Activated T-cell treated with anti-CD3 and anti-CD28 coated beads for 4 hours (primary cell): Measurements from ENCODE around the gene ACBD4.

ENCODE experiments used
- DNase-seq: peaks from one replicate; pipeline ENCODE4 v3.0.0-alpha.2; 2020

Gene ACBD4

GRCh38 chr17:45138911-45139532 is 3.5 kb downstream of the ACBD4 start:
- no peak for DNase-seq

DNA sequence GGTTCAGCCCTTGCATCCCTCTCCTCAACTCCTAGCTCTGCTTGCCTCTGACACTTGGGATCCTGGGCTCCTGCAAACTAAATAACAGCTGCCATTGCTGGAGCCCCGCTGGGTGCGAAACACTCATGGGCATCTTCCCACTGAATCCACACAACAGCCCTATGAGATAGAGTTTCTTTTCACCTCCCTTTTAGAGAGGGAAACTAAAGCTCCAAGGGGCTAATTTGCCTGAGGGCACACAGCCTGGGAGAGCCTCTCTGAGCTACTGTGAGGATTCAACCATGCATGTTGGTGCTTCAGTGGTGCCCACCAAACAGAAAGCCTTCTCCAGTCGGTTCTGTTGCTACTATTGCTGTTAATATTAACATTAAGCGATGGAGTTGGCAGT is 4.0 kb downstream of the ACBD4 start:
- DNase-seq = no peak

GRCh38 chr17:45143094-45143670 is 7.7 kb downstream of the ACBD4 start:
- DNase-seq = no peak

GRCh38 chr17:45143767-45144198 is 8.3 kb downstream of the ACBD4 start:
- DNase-seq = peak; percentile 27

DNA sequence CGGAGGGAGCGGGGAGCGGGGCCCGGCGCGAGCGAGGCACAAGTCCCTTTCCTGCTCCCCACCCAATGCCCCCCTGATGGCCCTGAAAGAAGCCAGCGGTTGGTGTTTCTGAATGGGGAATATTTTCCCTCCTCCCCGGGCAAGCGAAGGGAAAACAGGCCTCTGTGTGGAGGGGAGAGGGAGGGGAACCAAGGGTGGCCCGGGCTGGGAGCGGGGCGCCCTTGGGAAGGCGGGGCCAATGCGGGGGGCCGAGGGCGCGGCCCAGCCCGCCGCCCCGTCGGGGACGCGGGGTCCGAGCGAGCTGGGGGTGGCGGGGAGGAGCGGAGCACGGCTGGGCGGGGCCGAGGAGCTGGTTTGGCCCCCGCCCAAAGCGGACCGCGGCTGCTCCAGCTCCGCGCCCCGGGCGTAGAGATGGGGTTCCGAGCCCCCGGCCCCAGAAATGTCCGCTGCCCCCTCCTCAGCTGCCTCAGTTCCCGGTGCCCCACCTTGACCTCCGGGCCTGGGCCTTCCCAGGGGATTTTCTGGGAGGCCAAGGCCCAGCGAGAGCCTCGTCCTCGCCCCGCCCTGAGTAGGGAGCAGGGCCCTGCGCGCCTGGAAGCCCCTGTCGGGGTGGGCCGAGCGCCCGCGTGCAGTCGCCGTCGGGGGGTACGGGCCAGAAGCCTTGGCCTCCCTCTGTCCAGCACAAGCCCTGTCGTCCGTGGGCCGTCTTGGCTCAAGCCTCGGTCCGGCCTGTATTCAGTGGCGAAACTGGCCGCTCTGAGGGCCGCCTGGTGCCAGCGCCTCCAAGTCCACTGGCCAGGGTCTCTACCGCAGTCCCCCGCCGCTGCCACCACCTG is 8.9 kb downstream of the ACBD4 start:
- DNase-seq = no peak

DNA sequence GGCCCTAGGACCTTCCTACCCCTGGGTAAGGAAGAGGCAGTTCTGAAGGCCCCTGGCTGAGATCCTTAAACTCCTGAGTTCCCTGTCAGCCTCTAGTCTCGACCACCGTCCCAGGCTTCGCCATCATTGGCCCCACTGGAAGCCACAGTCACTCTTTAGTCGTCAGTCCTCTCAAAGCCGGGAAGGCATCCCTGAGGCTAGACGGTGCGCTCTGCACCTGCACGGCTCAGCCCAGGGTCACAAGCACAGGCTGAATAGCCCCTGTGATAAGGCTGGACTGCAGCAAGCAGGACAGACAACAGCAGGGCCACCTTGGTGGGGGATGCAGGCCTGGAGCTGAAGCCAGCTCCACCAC is 9.5 kb downstream of the ACBD4 start:
- no peak for DNase-seq

GRCh38 chr17:45146166-45146565 is 10.7 kb downstream of the ACBD4 start:
- no peak for DNase-seq

- DNase-seq = no peak
These were observed 11.1 kb downstream of the ACBD4 start for GRCh38 chr17:45146592-45146889.

DNA sequence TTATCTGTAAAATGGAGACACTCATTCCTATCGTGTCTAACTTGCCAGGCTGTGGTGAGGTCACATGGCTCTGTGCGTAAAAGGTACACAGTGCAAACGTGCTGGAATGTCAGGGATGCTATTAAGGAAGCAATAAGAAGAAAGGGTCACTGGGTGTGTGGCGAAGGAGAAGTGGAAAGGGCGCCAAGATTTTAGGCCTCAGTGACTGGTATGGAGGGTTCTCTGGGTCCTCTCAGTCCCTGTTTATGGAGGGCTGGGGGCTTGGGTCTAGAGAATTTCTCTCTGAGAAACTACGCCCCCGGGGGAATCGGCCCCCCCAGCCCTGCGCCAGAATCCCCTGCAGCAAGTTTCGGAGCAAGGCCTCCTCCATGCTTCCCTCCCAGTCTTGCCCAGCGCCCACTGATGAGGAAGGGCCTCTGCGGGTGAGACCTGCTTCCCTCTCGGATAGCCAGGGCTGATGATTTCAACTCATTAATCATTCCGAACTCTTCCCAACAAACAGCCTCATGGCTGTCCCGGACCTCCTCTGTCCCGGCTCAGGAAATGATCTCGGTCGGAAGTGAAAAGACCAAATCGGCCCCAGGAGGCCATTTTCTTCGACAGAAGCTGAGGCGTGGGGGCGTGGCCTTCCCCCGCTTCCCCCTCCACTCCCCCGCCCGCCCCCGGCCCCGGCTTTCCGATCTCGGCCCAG is 11.5 kb downstream of the ACBD4 start:
- no peak for DNase-seq

DNA sequence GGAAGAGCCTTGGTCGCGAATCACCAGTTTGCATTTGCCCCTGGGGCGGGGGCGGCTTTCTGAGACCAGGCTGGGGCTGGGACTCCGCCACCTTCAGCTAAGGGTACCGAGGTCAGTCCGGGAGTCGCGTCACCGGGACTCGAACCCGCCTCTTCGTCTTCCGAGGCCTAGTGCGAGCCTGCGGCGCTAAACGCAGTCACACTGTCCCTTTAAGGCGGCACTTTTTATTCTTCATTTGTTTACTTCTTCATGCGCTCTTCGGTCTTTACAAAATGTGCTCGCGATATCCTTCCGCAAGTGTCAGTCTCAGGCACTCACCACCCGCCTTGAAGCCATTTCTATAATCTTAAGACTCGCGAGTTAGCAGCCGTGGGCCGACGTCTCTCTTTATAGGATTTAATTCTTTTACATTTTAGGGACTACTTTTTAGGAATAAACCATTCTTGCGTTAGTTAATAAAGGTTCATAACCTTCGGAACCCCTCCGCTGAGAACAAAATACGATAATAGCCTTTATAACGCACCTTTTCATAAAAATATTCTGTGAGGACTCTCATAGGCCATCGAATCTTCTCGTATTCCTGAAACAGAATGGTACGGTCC is 12.2 kb downstream of the ACBD4 start:
- peak; percentile 67 for DNase-seq

- DNase-seq = peak; percentile 99
These were observed 12.9 kb downstream of the ACBD4 start, which contains the start of gene HEXIM1 for GRCh38 chr17:45148183-45149036. Gene HEXIM1, plus strand, starts transcription at chr17:45148475. Its CDS starts 716 bp downstream, at chr17:45149191.

GRCh38 chr17:45149037-45149668 is 13.7 kb downstream of the ACBD4 start:
- peak; percentile 58 for DNase-seq

DNA sequence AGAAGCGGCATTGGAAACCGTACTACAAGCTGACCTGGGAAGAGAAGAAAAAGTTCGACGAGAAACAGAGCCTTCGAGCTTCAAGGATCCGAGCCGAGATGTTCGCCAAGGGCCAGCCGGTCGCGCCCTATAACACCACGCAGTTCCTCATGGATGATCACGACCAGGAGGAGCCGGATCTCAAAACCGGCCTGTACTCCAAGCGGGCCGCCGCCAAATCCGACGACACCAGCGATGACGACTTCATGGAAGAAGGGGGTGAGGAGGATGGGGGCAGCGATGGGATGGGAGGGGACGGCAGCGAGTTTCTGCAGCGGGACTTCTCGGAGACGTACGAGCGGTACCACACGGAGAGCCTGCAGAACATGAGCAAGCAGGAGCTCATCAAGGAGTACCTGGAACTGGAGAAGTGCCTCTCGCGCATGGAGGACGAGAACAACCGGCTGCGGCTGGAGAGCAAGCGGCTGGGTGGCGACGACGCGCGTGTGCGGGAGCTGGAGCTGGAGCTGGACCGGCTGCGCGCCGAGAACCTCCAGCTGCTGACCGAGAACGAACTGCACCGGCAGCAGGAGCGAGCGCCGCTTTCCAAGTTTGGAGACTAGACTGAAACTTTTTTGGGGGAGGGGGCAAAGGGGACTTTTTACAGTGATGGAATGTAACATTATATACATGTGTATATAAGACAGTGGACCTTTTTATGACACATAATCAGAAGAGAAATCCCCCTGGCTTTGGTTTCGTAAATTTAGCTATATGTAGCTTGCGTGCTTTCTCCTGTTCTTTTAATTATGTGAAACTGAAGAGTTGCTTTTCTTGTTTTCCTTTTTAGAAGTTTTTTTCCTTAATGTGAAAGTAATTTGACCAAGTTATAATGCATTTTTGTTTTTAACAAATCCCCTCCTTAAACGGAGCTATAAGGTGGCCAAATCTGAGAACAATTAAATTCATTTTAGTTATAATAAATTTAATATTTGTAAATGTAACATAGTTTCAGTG is 14.5 kb downstream of the ACBD4 start:
- no peak for DNase-seq

DNA sequence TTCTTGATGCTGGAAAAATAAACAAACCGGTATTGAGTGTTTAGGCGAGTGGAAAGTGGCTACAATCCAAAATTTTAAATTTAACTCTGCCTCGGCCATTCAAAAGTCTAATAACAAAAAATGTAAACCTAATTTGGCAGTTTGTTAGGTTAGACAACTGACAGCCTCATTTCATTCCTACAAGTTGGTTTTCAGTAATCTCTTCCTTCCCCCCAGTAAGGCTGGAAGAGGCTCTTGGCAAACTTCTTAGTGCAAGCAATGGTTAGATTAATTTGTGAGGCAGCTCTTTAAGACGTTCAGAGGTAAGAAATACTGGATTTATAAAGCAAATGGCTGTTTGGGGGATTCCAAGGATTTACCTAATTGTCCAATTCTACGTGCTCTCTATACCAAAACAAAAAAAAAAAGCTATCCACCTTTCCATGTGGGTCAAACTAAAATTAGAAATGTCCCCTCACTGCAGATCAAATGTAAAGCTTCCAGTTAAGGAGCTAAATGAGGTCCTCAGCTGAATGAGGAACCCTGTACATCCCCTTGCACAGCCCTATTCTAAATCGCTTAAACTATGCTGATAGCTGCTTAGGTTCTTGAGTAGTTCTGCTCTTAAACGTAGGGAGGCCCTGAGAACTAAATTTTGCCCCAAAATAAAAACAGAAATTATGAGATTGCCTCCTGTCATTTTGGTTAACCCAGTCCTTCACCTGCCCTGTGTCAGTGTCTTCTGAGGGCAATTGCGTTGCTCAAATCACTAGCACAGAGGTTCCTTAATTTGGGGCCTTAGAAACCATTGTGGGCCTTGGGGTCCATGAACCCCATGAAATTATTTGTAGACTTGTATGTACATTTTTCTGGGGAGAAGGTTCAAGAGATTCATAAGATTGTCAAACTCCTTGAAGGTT is 15.7 kb downstream of the ACBD4 start:
- no peak for DNase-seq

- no peak for DNase-seq
These were observed 19.5 kb downstream of the ACBD4 start for GRCh38 chr17:45155029-45155428.

- no peak for DNase-seq
These were observed 20.0 kb downstream of the ACBD4 start for GRCh38 chr17:45155483-45155882.

- DNase-seq = no peak
These were observed 20.8 kb downstream of the ACBD4 start for GRCh38 chr17:45156242-45156641.

DNA sequence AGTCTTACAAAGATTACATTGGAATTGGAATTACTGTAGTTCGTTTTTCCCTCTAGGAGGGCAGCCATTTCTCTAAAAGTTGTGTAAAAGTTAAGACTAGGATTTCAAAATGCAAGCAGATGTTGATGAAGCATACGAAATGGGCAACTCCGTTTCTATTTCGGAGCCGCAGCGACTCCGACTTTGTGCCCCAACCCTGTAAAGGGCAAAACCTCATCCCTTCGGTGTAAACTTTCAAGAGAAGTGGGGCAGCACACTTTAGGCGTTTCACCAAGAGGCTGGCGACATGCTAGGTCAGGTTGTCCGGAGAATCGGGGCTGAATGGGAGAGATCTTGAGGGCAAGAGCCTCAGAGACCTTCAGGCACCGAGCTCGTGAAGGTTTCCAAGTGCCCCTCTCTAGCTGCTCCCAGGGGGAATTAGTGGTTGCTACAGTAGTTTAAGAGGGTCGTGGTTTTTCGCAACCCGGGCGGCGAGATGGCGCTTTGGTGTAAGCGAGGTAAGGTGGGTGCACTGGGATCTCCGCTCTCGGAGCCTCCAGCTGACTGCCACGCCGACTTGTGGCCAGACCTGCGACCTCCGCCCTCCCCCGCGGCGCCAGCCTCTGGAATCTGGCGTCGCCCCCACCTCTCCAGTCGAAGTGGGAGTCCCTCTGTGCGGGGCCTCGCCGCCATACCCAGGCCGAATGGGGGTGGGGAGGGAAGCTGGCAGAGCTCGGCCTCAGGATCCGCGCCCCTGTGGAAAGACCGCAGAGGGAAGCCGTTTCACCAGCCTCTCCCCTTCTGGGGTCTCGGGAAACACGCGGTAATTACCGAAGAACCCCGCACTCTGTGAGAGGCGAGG is 25.2 kb downstream of the ACBD4 start:
- peak; percentile 54 for DNase-seq
